IPS-NIHi7 (cell line): ENCODE results near the gene GRM7.

Experiments
- DNase-seq: peaks from one replicate; pipeline ENCODE4 v3.0.0; 2012; ENCODE audit warnings: mixed read lengths; ENCODE audit errors: extremely low spot score

Gene GRM7

GRCh38 chr3:7657214-7658112 lies 796.5 kb downstream of the GRM7 start:
- no peak for DNase-seq

GRCh38 chr3:7658294-7658693 lies 797.4 kb downstream of the GRM7 start:
- no peak for DNase-seq

DNA sequence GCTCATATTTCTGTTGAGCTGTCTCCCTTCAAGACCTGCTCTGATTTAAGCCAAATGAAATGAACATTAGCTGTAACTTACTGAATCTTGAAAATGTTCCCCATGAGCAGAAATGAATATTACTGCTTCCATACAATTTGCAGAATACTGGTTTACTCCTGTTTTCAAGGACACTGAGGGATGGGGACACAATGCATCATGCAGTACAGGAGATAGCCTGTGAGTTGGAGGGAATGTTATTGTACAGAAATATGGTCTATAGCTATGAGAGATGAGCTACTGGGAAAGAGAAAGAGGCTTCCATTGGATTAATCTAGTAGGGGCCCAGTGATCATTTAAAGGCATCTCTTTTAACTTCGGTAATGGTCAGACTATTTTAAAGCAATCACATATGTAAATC lies 798.2 kb downstream of the GRM7 start:
- no peak for DNase-seq

DNA sequence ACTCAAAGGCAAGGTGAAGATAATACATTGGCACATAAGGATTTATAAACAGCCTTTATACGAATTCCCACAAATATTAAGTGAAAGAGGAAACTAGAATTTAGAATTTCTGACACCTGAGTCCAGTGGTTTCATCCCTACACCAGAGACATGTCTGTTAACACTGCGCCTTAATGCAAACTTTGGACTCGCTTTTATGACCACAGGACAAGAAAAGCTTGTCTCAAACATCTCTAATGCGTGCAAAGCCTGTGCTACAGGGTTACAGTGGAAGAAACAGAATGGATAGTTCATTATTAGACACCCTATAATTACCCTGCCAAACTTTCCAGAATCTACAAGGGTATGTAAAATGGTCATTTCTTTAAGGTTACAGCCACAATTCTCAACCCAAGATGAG lies 802.9 kb downstream of the GRM7 start:
- no peak for DNase-seq

- DNase-seq: no peak
These were observed 806.9 kb downstream of the GRM7 start for GRCh38 chr3:7667774-7668173.

- no peak for DNase-seq
These were observed 808.7 kb downstream of the GRM7 start for GRCh38 chr3:7669641-7670040.

GRCh38 chr3:7678521-7678920 lies 817.6 kb downstream of the GRM7 start:
- DNase-seq: no peak

DNA sequence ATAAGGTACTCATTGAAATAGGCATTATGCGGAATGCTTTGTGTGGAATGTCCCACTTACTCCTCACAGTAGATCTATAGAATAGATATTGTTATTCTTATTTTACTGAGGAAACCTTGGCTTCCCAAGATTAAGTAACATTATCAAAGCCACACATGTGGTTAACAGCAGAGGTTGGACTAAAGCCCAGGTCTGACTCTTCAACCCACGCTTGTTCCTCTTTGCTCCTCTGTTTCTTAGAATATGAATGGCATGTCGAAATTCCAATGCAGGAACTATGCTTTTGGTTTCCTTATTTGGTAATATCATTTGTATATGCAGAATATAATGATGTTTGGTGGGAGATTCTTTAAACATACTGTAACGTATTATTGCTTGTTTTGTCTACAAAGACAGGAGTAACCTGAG lies 821.9 kb downstream of the GRM7 start:
- DNase-seq: peak; percentile 15

DNA sequence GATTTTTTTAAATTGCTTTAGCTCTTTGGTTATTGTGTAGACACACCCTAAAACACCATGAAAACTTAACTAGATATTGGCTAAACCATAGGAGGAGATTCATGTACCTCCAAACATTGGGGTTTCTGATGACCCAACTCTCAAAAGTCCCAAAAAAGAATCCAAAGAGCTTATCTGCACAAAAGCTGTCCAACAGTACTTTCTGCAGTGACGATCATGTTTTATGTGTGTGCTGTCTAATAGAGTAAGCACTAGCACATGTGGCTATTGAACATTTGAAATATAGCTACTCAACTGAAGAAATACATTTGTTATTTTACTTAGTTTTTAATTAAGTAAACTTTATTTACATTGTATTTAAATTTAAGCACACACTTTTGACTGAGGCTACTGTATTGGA lies 822.5 kb downstream of the GRM7 start:
- DNase-seq: no peak

DNA sequence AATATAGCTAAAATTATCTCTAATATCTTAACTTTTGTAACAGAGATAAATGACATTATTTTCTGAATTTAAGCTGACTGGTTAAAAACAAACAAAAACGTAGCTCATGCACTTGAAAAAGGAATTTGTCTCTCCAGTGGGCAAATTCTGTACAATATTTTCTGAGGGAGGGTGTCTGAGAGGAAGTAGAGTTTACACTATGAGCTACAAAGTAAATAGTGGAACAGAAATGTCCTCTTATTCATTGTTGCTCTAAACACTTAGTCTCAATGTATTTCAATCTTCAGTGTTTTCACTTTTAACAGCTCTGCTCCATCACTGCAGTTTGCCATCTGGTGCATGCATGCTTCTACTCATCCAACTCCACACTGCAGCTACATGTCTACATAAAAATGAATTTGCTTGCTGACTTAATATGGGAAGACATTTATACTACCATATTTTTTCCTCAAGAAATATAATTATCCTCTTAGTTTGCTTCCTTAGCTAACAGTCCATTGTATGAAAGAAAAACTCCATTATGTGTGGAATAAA lies 823.3 kb downstream of the GRM7 start:
- DNase-seq: no peak

DNA sequence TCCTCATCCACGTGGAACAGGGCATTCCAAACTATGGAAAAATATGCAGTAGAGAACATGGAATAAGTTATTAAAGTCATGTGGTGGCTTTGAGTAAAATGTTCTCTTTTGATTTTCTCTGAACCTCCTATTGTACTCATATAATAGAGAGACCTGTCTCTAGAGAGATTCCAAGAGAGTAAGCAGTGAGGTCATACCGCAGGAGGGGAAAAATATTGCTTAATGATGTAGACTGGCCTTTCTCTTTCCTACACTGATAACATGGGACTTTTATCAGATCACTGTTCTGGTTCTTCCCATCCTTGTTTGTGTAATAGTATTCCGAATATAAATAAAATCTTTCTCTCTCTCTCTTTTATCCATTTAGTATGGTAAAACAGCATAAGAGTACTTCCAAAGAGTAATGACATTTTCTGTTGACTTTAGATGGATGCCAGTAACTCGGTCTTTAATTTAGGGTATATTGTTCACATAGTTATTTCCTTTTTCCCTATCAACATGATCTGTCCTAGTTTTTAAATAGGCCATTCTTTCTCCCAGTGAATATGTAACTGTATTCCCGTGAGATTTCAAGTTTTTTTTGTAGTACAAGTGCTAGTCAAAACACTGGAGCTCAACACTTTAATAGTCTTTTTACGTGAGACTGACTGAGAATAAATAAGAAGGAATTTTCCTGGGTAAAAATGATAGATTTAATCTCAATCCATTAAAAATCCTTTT lies 826.7 kb downstream of the GRM7 start:
- DNase-seq: no peak

GRCh38 chr3:7692866-7693265 lies 832.0 kb downstream of the GRM7 start:
- no peak for DNase-seq

DNA sequence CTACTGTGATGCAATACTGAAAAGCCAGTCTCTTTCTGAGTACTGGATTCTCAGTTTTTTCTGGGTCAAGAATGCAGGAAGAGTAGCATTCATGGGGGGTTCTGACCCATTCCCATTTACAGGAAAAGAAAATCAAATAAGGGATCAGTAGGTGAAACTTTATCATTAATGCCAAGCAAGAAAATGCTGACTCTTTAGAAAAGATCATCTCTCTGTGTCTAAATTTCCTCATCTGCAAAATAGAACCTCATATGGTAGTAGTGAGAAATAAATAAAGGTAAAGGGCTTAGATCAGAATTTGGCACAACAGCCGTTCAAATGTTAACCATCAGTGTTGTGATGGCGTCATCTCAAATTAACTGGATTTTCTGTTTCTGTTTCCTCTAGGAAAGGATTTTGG lies 833.1 kb downstream of the GRM7 start:
- no peak for DNase-seq

DNA sequence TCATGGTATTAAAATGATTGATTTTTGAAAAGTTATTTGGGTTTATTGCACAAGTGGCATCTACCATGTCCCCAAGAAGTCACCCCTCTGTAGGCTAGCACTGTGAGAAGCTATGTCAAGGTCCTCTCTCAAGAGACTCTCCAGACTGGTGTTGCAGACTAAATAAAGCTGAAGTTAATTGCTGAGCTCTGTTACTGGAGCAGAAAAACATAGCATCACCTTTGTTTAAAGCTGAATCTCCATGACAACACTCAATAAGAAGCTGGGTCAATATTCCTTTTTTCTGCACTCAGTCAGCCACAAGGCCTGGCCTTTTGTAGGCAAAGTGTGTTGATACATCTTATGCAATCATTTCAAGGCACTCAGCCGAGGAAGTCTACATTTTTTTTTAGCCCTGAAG lies 834.1 kb downstream of the GRM7 start:
- DNase-seq: no peak

- DNase-seq: no peak
These were observed 835.4 kb downstream of the GRM7 start for GRCh38 chr3:7696320-7696719.

DNA sequence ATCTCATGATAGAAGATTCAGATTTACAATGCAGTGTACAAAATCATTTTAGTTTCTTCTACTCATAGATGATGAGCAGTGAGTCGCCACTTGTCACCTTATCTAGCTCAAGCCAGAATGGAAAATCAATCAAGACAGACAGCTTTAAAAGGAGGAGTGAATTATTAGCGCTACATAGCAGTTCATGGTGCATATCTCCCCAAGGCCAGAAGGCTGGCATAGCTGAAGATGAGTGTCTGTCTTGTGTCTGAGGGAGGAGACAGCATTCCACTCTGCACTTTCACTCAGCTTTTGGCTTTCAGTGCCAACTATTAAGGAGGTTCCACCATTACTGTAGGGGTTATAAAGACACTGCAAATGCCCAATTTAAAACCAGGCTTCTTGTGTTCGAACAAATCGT lies 836.6 kb downstream of the GRM7 start:
- no peak for DNase-seq

- no peak for DNase-seq
These were observed 839.6 kb downstream of the GRM7 start for GRCh38 chr3:7700539-7700938.

GRCh38 chr3:7700977-7701376 lies 840.1 kb downstream of the GRM7 start:
- DNase-seq: no peak

GRCh38 chr3:7707187-7707586 lies 846.3 kb downstream of the GRM7 start:
- DNase-seq: no peak

GRCh38 chr3:7709376-7710082 lies 848.6 kb downstream of the GRM7 start:
- DNase-seq: no peak

- no peak for DNase-seq
These were observed 849.4 kb downstream of the GRM7 start for GRCh38 chr3:7710284-7710683.

- DNase-seq: peak; percentile 24
These were observed 852.8 kb downstream of the GRM7 start for GRCh38 chr3:7713724-7714123.
